ENCODE data around the gene NUDT8.

Gene NUDT8, protein sequence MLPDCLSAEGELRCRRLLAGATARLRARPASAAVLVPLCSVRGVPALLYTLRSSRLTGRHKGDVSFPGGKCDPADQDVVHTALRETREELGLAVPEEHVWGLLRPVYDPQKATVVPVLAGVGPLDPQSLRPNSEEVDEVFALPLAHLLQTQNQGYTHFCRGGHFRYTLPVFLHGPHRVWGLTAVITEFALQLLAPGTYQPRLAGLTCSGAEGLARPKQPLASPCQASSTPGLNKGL

DNA sequence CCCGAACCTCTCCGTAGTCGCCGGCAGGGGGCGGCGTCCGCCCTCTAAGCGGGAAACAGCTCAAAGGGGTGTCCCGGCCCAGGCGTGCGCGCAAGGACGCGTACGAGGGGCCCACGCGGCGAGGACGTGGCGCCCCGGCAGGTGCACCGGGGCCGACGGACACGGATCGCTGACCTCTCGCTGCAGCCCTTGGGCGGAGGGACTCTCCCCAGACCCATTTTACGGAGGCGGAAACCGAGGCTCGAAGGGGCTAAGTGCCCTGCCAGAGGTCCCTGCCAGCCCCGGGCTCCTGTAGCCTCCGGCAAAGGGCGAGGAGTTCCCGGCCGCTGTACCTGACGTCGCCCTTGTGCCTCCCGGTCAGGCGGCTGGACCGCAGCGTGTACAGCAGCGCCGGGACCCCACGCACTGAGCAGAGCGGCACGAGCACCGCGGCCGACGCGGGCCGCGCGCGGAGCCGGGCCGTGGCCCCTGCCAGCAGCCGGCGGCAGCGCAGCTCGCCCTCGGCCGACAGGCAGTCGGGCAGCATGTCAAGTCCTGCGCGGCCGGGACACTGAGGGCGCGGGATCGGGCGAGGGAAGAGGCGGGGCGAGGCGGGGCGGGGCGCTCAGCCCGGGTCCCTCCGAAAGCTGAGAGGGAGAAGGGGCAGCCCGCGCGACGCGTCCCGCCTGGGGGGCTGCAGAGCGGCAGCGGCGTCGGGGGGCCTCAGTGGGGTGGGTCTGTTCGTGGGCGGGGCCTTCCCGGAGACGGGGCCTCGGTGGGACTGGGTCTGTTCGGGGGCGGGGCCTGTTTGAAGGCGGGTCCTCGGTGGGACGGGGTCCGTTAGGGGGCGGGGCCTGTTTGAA is at the start of gene NUDT8:
Gene NUDT8, minus strand, starts transcription at position 552 of the 842 bp plus-strand sequence. Its CDS starts 26 bp downstream, at position 526.
- DNase-seq (ENCODE audit: low spot score) = peak; percentile 54

DNA sequence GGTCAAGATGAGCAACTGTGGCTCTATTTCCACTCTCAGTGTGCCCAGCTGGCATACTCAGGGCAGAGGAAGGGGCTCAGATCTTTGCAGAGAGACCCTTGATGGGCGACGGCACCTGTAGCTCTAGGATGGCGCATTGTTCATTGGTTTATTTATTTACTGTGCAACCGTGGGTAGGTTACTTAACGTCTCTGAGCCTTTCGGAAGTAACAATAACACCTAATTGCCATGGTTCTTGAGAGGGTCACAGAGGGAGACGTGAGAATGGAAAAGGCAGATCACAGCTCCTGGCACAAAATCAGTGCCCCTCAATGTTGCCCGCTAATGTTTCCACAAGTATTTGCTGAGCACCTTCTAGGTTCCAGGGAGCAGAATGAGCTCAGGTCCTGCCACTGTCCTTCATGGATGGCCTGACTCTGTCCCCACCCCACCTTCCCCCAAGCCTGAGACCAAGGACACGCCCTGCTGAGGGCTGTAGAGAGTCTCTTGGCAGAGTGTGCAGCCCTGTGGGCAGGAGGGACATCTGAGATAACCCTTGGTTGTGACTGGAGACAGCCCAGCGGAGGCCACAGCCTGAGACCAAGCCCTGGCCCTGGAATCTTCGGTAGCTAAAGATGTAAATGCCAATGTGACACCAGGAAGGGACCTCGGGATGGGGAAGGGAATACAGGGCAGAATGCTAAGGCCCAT is 45.5 kb upstream of the NUDT8 start:
- DNase-seq (ENCODE audit: low spot score) = no peak

DNA sequence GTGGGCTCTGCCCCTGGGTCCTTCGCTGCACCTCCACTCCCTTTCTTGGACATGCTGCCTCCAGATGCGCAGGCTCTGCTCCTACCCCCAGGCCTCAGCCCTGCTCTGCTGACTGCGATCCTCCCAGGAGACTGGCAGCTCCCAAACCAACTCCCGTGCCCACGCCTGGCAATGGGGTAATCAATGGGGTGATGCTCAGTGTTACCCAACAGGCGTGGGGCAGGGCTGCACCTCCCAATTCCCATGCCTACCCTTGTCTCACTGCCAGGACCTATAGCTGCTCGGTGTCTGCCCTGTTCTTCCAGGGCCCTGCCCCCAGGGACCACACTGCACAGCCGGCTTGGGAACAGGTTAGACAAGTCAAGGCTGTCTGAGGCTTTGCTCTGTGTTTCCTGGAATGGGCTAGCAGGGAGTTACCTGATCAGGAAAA is 44.7 kb upstream of the NUDT8 start, which contains the start of gene ALDH3B2:
Gene ALDH3B2, minus strand, starts transcription at position 182 of the 430 bp plus-strand sequence. CDS start 7,688 bp downstream, outside the sequence.
- DNase-seq (ENCODE audit: low spot score) = no peak

DNA sequence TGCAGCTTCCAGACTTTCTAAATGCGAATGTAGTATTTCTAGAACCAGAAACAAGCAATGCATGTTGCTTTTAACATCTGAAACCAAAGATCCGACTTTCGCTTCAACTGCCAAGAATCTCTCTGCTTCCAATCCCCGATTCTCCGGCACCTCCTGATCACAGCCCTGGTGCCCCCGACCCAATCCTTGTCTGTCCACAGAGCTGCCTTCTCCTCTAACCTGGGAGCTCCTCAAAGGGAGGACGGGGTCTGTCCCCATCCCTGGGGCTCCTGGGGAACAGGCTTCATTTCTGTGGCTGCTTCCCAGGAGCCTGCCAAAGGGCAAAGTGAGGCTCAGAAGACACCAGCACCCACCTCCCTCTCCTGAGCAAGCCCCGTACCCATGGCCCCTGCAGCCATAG is 44.2 kb upstream of the NUDT8 start:
- DNase-seq (ENCODE audit: low spot score) = no peak

DNA sequence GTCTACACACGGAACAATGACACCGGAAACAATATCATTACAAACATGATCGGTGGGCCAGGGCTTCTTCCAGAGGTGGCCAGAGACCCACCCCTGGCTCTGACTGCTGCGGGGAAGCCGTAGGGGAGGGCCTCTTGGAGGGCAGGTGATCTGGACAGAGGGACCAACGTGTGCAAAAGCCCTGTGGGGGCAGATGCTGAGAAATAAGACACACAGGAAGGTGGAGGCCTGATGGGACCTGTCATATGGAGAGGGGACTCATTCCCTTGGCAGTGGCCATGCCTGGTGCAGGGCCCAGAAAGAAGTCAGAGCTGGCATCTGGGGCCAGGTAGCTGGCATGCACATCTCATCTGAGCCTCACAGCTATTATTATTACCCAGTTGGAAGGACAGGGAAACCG is 43.6 kb upstream of the NUDT8 start:
- no peak for DNase-seq (ENCODE audit: low spot score)

DNA sequence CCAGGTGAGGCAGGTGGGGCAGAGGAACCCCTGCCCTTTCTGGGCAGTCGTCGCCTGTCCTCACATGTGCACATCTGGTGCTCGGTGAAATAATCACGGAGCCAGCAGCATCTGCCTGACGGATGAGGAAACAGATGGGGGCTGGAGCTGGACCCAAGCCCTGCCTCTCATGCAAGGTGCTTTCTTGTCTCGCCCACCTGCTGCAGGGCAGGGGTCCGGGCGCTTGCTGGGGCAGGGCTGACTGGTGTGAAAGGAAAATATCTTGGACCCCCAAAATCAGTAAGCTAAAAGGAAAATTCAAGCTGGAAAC is 41.4 kb upstream of the NUDT8 start:
- no peak for DNase-seq (ENCODE audit: low spot score)

DNA sequence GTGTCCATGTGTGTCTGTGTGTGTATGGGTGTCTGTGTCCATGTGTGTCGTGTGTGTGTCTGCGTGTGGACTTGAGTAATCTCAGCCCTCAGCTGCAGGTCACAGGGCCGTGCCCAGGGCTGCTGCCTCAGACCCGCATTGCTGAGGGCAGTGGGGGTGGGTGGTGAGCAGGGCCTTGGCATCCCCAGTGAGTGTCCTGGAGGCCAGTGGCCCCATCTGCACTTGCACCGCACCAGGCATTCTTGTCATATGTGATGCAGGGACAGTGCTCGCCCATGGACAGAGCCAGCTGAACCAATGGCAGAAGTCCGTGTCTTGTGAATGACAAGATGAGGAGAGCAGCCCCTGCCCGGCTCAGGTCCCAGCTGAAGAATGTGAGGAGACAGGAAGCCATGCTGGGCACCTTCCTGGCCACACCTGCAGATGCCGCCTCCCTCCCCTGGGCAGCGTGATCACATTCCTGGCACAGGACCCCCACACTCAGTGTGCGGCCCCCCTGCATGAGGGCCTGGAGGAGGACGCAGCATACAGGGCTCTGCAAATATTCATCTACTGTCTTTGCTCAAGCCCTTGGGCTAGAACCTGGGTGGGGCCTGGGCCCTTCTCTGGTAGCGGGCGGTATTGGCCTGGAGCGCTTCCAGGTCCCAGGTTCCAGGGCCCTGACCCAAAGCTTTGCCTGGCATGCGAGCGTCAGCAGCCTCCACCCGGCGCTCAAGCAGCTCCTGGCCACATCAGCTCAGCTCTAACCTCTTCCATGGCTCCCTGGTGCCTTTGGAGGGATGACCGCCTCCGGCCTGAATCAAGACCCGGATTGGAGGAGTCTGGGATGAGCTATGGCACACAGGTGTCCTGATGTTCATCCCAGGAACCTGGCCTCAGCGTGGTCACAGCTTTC is 40.8 kb upstream of the NUDT8 start:
- DNase-seq (ENCODE audit: low spot score) = no peak

DNA sequence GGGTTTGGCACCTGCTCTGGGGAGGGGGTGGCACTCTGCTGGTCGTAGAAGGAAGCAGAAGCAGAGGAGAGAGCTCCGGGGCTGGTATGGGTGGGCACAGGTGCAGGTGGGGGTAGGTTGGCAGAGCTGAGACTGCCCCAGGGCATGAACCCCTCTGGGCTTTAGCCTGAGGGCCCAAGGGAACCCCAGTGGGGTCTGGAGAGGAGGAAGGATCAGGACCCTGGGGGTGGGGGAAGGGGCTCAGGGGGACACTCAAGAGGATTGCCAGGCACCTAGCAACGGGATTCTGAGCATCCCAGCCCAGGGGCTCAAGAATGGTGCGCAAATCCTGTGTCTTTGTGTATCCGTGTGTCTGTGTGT is 38.4 kb upstream of the NUDT8 start:
- no peak for DNase-seq (ENCODE audit: low spot score)

DNA sequence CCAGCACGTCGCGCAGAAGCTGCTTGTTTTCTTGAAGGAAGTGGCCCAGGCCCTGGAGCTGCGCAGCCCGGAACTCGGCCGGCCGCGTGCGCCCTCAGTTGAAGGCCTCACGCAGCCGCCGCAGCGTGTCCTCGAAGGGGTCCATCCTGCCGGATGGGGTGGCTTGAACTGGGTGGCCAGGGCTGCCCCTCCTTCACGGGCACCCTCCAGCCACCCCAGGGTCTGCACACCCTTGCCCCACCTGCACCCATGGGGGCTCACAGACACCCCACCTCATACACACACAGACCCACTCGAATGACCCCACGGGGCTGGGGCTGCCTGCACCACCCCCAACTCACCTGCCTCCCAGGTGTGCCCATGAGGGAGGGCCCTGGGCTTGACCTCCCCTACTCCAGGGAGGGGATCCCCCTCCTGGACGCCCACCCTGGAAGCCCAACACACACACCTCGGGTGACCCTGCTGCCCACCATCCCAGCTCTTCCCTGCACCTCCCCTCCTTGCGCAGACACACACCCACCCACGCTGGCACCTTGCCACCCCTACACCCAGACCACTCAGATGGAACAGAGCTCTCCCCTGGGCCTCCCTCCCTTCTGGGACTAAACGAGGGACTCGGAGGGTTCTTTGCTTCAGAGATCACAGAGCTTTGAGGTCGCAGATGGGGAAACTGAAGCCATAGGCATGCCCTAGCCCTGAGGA is 37.9 kb upstream of the NUDT8 start:
- DNase-seq (ENCODE audit: low spot score) = no peak

DNA sequence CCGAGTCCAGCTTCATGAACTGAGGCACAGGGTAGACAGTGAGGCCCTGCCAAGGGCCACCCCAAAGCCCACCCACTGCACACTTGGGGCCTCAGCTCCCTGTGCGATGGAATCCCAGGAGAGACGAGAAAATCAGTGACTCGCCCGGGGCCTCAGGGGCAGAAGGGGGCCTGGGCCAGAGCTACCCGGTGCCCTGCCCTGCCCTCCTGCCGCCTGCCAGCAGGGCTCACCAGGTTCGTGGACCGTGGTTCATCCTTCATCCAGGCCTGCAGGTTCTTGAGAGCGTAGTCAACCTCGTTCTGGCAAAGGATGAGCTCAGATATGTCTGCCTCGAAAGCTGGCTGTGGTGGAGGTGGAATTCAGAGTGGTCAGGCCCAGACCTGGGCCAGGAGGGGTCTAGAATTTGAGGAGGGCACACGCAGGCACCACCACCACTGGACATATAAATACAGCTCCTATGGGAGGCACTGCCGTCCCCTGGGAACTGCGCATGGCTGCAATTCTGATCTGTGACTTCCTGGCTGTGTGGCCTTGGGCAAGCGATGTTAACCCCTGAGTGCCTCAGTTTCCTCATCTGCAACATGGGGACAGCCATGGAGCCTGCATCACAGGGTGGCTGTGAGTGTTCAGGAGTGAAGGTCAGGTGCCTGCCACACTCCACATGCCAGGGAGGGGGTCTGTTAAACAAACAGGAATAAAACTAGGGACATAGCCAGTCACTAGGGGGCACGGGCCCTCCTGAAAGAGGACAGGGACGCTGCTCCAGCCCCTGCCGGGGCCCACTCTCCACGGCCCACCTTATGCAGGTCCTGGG is 37.1 kb upstream of the NUDT8 start:
- DNase-seq (ENCODE audit: low spot score) = no peak

DNA sequence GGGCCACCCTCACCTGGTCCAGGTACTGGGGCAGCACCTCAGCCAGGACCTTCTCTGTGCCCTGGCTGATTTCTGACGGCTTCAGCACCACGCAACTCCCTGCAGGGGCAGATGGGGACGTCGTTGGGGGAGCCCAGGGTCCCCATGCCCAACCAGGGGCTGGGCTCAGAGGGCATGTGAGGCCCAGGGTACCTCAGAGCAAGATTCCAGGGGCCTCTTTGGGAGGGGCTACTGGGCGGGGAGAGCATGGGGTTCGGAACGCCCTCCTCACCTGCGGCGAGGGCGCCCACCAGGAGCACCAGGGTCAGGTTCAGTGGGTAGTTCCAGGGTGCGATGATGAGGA is 36.5 kb upstream of the NUDT8 start:
- DNase-seq (ENCODE audit: low spot score) = no peak

DNA sequence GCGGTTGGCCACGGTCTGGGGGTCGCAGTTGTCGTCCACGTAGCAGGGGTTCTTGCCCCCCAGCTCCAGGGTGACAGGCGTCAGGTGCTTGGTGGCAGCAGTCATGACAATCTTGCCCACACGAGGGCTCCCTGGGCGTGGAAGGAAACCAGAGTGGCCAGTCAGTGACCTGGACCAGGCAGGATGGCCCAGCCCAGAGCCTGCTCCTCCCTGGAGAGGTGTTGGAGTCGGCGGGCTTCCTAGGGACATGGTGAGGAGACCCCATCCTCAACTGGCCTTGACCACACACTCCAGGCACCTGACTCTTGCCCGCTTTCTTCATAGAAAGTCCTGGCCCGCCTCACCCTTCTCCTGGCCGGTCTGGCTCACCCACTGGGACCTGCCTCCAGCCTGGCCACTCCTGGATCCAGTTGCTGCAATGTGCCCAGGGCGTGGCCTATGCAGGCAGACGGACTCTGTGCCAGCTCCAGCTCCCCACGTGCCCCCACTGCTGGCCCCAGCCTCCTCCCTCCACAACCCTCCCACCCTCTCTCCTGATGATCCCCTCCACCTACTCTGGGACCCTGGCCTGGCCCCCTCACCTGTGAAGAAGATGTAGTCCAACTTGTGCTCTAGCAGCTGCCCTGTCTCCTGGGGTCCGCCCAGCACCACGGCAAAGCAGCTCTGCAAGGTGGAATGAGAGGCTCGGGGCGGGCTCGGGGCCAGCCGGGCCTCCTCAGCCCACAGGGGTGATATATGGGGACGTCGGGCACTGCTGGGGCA is 36.0 kb upstream of the NUDT8 start:
- DNase-seq (ENCODE audit: low spot score) = no peak

DNA sequence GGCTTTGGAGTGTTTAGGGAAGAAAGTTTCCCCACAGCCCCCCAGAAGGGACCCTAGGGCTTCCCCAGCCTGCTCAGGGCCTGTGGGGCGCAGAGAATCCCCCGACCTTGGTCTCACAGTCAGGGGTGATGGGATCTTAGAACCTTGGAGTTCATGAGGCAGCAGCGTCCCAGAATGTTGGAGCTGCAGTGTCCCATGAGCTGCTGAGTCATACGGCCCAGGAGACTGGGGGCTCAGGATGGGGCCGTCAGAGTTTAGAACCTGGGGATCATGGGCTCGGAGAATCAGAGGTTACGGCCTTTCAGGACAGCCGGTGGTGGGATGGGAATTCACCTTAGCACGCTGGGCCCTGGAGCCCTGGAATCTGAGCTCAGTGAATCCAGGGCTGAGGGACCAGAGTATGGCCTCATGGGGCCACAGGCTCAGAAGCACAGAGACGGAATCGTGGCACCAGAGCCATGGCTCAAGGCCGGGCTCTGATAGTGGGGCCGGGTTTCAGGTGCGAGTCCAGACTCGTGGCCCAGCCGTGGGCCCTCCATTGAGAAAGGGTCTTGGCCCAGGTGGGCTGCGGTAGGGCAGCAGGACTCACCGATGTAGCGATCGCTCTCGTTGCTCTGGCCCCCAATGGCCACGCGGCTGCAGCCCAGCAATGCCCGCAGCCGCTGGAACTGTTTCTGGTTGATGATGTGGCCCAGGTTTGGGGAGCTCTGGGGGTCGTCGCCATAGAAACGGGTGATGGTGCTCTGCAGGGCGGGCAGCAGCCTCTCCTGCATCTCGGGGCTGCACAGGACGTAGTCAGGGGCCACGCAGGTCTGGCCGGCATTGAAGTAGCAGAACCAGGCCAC is 35.2 kb upstream of the NUDT8 start:
- no peak for DNase-seq (ENCODE audit: low spot score)

DNA sequence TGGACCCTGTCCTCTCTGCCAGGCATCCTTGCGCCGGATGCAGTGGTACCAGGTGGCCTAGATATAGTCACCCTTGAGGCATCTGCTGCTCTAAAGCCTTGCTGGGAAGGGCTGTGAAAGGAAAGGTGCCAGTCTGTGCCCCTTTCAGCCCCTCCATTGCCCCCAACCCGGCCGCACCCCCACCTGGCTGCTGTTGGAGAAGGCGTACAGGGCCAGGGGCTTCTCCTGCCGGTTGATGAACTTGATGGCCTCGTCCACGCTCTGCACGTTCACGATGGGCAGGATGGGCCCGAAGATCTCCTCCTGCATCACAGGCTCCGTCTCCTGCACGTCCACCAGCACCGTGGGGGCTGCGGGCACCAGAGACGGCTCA is 34.5 kb upstream of the NUDT8 start:
- no peak for DNase-seq (ENCODE audit: low spot score)

DNA sequence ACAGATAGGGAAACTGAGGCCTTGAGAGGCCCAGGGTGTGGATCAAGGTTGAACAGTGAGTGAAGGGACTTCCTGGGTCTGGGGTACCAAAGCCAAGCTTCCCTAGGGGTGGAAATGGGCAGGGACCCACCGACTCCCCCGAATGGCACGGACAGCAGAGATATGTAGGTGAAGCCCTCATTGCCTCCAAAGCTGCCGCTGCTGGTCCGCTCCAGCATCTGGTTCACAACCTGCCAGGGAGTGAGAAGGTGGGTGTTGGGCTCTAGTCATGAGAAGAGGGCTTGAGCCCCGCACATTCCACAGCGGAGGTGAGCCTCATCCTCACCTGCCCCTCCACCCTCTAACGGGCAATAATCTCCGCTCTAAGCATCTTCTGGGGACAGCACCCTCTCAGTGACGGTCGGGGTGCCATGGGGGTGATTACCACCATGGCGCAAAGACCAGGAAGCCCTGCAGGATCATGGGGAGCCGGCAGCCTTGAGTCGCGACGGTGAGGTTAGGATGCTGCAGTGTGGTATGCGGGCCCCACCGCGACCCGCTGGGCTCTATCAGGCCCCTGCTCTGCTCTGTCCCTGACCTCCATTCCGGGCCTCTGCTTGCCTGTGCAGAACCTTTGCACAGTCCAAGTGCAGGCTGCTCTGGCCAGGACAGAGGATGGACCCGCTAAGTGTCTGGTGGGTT is 33.9 kb upstream of the NUDT8 start:
- DNase-seq (ENCODE audit: low spot score) = no peak

DNA sequence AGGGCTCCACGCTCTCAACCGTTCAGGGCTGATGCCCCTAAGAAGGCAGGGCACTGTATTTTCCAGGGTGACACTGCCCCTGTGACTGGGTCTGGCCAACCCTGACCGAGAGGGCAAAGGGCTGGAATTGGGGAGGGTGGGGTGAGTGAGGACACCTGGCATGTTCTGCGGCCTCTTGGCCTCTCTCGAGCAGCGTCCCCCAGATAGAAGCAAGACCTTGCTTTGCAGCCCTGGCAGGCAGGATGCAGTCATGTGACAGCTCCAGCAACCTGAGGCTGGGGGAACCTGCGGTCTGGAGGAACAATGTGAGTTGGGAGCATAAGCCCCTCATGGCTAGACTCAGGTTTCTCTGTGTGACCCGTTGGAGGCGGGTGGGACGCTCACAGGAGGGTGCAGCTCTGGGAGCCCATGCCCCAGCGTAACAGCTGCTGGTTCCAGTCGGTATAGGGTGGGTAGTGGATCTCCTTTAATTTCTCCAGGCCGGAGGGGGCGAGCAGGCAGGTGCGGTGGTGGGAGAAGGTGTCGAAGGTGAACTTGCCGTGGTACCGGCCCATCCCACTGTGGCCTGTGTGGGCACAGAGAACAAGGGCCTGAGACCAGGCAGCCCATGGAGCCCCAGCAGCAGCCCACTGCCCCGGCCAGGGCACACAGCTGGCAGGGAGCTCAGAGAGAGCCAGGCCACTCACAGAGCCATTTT is 33.2 kb upstream of the NUDT8 start:
- no peak for DNase-seq (ENCODE audit: low spot score)

DNA sequence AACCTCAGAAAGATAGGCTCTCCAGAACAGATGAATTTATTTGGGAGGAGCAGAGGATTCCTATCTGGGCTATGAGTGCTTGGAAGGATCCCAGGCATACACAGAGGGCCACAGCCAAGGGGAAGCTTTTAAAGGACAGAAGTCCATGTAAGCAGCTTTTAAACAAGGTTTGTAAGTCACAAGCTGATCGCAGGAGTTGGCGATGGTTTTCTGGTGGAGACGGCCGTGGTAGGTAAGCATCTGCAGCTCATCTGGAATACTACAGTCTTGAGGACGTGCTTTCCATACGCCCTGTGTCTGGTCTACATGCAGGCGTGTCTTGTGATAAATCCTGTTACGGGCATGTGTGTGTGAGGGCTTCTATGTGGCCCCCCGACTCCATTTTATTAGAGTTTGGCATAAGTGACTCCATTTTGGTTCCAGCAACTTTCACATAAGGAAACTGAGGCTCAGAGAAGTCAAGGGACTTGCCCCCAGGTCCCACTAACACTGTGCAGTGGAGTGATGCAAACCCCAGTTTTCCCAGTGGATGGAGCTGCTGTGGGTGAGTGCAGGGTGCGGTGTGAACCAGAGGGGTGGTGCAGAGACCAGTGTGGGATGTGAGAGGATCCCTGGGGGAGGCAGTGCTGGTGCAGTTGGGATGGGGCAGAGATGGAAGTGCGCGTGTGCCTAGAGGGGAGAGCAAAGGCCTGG is 32.6 kb upstream of the NUDT8 start:
- no peak for DNase-seq (ENCODE audit: low spot score)
